ENCODE results near the gene OR2T33.
"Not testable (repeated sequence)": the region's sequence is repeated elsewhere in the genome, so short reads cannot be mapped to it uniquely, and the experiment has no call there.

OR2T33 gene, protein sequence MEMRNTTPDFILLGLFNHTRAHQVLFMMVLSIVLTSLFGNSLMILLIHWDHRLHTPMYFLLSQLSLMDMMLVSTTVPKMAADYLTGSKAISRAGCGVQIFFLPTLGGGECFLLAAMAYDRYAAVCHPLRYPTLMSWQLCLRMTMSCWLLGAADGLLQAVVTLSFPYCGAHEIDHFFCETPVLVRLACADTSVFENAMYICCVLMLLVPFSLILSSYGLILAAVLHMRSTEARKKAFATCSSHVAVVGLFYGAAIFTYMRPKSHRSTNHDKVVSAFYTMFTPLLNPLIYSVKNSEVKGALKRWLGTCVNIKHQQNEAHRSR

DNA sequence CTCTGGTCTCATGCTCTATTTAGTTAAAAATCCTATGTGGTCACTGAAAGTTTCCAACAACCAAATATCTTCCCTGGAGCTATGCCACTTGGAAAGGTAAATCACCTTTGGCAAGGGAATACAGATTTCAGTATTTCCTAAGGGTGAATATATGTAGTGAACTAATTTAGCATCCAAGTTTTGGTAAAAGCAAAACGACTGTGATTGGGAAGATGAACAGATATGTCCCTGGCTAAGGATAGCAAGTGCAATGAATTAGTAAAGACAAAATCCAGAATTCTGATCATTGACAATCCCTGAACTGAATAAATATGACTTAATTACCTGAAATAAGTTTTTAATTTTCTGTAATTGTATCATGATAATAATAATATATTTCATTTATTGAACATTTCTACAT is at the start of gene OR2T33:
OR2T33 (minus strand) TSS at position 101 of the 400 bp plus-strand sequence. CDS start 4,162 bp downstream, outside the sequence.
- no peak for DNase-seq (ENCODE audit: low read depth)

DNA sequence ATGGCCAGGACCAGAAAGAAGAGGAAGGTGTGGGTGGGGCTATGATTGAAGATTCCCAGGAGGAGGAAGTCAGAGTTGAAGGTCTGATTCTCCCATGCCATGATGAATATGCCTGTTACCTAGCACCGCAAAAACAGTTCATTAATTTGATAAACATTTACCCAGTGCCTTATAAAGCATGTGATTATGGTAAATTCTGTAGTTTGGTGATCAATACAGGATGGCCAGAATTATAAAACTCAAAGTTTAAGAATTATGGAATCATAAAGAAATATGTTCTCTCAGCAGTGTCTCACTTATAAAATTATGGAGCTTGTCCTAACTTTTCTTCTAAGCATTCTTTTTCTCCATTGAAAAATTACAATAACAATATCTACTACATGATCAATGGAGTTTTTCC is 46.7 kb upstream of the OR2T33 start, which contains the start of gene OR2M7:
OR2M7 (minus strand) TSS at position 101 of the 400 bp plus-strand sequence; CDS start at position 101, 0 bp downstream.
- no peak for DNase-seq (ENCODE audit: low read depth)

DNA sequence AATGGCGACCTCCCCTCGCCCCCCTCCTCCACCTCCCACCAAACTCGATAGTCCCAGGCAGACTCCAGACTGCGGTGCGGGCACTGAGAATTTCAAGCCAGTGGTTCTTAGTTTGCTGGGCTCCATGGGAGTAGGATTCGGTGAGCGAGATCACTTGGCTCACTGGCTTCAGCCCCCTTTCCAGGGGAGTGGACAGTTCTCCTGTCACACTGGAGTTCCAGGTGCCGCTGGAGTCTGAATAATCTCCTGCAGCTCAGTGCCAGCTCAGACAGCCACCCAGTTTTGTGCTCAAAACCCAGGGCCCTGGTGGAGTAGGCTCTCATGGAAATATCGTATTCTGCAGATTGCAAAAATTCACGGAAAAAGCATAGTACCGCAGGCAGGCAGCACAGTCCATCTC is 39.0 kb upstream of the OR2T33 start:
- no peak for DNase-seq (ENCODE audit: low read depth)

DNA sequence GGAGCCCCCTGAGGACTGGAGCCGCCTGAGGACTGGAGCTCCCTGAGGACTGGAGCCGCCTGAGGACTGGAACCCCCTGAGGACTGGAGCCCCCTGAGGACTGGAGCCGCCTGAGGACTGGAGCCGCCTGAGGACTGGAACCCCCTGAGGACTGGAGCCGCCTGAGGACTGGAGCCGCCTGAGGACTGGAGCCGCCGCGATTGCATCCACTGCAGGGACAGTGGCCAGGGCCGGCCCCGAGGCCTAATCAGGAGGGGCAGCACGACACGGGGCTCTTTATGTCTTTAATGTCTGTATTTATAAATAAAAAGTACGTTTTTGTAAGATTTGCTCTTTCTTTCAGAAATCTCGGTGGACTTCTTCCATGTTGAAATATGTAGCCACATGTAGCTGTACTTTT is 29.0 kb upstream of the OR2T33 start:
- not testable (repeated sequence) for DNase-seq (ENCODE audit: low read depth)

DNA sequence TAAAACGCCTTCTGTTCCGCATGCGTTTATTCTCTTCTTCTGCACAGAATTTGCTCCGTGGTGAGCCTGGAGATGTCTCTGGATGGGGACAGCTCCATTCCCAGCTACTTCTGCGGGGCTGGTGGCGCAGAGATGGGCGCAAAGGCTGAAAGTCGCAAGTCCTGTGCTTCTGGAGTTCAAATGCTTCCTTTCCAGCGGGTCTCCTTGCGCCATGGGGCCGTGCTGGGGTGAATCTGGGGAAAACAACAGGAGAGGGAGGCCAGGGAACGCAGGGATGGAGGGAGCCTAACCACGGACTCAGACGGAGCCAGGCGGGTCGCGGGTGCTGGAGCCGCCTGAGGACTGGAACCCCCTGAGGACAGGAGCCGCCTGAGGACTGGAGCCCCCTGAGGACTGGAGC is 28.3 kb upstream of the OR2T33 start:
- DNase-seq (ENCODE audit: low read depth) = no peak

DNA sequence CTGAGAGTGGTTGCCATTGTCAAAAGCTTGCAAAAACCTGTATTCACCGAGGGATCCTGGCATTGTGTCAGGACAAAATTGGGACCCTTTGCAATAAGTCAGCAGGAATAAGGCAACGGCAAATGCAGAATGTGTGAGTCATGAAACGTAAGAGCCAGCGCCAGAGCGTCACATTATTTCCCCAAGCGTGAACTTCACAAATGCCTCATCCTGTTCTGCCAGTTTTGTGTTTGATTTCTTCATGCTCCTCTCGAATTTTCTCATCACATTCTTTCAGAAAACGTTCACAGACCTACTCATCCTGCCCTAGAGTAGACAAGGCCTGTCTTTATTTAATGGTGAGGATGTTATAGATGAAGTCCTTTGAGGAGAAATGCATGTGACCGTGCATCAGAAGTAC is 27.9 kb upstream of the OR2T33 start:
- DNase-seq (ENCODE audit: low read depth) = not testable (repeated sequence)

DNA sequence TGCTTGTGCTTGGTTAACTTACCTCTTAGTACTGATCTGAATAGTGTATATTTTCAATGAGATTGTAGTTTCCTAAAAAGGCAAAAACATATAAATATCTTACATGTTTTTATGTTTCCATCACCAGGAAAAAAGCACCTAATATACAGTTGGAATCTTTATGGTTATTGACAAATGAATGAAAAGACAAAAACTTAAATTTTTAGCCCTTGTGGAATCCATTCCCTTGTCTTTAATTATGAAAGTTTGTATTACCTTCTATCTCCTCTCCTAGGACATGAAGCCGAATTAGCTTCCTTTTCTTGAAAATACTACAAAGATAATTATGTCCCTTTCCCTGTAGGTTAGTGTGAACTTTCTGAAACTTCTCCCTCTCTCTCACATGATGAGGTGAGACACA is 25.5 kb upstream of the OR2T33 start, which contains the start of gene OR2T12:
OR2T12 (minus strand) TSS at position 101 of the 400 bp plus-strand sequence. CDS start 7,846 bp downstream, outside the sequence.
- no peak for DNase-seq (ENCODE audit: low read depth)

DNA sequence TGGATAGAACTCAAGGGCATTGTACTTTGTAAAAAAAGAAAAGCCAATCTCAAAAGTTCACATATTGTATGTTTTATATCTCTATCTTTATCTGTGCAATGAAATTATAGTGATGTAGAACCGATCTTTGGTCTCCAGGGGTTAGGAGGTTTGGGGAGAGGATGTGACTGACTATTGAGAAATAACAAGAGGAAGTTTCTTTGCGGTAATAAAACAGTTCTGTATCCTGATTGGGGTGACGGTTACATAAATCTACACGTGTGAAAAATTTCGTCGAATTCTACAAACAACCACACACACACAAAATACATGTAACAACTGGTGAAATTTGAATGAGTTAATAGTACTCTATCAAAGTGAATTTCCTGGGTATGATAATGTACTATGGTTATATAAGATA is 10.6 kb upstream of the OR2T33 start:
- DNase-seq (ENCODE audit: low read depth) = no peak

DNA sequence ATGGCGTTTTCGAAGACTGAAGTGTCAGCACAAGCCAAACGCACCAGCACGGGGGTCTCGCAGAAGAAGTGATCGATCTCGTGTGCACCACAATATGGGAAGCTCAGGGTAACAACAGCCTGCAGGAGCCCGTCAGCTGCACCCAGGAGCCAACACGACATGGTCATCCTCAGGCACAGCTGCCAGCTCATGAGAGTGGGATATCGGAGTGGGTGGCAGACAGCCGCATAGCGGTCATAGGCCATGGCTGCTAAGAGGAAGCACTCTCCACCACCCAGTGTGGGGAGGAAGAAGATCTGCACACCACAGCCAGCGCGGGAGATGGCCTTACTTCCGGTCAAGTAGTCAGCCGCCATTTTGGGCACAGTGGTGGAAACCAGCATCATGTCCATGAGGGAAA is 4.6 kb downstream of the OR2T33 start:
- DNase-seq (ENCODE audit: low read depth) = not testable (repeated sequence)

DNA sequence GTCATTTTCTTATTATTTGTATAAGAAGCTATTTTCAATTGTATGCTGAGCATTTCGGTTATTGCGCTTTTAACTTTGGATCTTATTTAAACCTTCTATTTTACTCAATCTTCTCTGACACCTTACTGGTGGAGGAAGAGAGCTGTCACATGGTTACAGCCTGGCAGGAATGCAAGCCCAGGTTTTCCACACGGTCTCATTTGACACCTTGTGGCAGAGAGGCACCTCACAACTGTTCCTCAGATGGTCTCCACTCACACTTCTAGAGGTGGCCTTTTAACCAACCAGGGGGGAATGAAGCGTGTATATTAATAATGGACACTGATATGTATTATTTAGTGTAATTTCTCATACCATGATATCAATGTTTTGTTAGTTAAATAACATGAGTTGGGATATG is 9.6 kb downstream of the OR2T33 start:
- no peak for DNase-seq (ENCODE audit: low read depth)

DNA sequence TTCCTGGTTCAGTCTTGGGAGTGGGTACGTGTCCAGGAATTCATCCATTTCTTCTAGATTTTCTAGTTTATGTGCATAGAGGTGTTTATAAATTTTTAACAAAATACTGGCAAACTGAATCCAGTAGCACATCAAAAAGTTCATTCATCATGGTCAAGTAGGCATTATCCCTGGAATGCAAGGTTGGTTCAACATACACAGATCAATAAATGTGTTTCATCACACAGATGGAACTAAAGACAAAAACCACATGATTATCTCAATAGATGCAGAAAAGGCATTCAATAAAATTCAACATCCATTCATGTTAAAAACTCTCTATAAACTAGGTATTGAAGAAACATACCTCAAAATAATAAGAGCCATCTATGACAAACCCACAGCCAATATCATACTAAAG is 18.5 kb downstream of the OR2T33 start:
- not testable (repeated sequence) for DNase-seq (ENCODE audit: low read depth)

DNA sequence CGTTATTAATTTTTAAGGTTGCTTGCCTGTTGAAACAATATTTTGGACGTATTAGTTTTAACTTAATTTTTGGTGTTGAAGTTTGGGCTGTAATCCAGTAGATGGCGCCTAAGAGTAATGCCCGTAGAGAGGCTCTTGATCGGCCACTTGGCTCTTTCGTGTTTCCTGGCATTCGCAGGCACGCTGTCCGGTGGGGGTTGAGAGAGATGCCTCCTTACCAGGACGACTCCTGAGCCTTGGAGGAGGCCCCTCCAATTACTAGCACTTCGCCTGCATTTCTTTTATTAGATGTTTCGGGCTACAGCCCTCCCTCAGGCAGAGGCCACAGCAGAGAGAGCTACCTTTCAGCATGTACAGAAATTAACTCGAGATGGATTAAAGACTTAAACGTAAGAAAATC is 34.6 kb downstream of the OR2T33 start:
- DNase-seq (ENCODE audit: low read depth) = no peak

DNA sequence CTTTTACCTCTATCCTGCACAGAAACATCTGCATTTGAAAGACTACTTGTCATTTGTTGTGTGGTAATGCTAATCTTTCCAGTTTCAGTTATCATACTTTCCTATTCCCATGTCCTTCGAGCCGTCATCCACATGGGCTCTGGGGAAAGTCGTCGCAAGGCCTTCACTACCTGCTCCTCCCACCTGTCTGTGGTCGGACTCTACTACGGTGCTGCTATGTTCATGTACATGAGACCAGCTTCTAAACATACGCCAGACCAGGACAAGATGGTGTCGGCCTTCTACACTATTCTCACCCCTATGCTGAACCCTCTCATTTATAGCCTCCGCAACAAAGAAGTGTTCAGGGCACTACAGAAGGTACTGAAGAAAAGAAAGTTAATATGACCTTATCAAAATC is 38.3 kb downstream of the OR2T33 start:
- DNase-seq (ENCODE audit: low read depth) = no peak

DNA sequence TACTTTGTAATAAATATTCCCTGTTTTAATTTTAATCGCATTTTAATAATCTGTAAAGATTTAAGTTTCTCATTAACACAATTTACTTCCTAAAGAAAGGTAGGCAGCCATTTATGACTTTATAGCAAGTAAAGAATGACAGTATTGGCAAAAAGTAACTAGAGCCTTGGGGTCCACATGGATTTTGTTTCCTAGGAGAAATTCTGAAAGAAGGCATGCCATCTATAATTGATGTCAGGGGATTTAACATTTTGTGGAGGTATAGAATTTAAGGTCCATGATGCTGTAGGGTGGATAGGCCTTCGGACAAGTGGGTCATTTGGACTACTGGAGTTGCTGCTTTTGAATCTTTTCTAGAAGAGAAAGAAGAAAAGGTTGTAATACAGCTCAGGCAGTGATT is 46.7 kb downstream of the OR2T33 start, which contains the start of gene OR2M4:
OR2M4 (plus strand) TSS at position 301 of the 400 bp plus-strand sequence. CDS start 7,512 bp downstream, outside the sequence.
- no peak for DNase-seq (ENCODE audit: low read depth)

DNA sequence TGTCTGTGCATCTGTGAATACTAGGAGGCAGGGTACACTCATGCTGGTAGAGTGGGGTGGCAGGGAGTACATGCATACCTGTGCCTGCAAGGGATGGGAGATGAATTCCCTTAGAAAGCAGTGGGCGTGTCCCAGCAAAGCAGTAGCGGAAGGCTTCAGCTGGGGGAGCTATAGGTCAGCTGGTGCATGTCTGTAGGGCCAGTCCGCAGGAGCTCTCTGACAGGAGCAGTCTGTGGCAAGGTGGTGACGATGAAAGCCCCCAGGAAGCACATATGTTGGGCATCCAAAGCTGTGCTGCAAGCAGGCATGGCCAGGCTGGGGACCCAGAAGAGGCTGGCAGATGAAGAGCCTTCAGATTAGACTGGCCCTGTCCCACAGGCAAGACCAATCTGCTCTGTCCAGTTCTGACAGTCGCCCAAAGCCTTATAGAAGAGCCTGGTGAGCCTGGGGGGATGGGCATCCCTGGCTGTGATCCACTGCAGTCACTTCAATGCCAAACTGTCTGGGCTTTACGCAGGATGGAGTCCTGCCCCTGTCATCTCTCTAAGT is 48.3 kb downstream of the OR2T33 start:
- DNase-seq (ENCODE audit: low read depth) = no peak

DNA sequence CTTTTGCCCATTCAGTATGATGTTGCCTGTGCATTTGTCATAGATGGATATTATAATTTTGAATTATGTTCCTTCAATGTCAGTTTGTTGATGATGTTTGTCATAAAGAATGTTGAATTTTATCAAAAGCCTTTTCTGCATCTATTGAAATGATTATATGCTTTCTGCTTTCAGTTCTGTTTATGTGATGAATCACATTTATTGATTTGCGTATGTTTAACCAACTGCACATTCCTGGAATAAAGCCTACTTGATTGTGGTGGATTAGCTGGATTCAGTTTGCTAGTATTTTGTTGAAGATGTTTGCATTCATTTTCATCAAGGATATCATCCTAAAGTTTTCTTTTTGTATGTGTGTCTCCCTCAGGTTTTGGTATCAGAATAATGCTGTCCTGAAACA is 52.2 kb downstream of the OR2T33 start:
- no peak for DNase-seq (ENCODE audit: low read depth)
